PFSK-1 (cell line): ENCODE measurements around the gene MTA2.

Source experiments
- FOXP2 ChIP-seq: optimal IDR thresholded peaks from 2 replicates; pipeline ENCODE3; 2011; ENCODE audit warnings: borderline replicate concordance, control low read depth, inconsistent platforms; ENCODE audit not compliant: insufficient read depth; ENCODE audit errors: extremely low read length, extremely low read depth
- POLR2AphosphoS5 ChIP-seq: IDR thresholded peaks from 2 replicates; pipeline ENCODE4 v1.6.1; 2012; ENCODE audit warnings: low read depth, mild to moderate bottlenecking, control low read depth, low read length, moderate library complexity
- REST ChIP-seq, 2 experiments: IDR thresholded peaks; 2 replicates each; pipeline versions ENCODE4 v1.6.1 to v1.8.0; 2011 to 2012; ENCODE audit warnings: low read depth in 2 of 2, low read length in 2 of 2, control low read depth in 1 of 2, inconsistent platforms in 1 of 2, mild to moderate bottlenecking in 1 of 2, moderate library complexity in 1 of 2; ENCODE audit not compliant: insufficient read depth in 1 of 2
- SIN3A ChIP-seq: IDR thresholded peaks from 2 replicates; pipeline ENCODE4 v1.6.1; 2012; ENCODE audit warnings: mild to moderate bottlenecking, low read length, moderate library complexity, borderline replicate concordance; ENCODE audit not compliant: insufficient read depth
- TAF1 ChIP-seq: IDR thresholded peaks from 2 replicates; pipeline ENCODE4 v1.6.1; 2012; ENCODE audit warnings: low read length, control low read depth, borderline replicate concordance; ENCODE audit not compliant: insufficient read depth

MTA2 gene

GRCh38 chr11:62559204-62559603 is 42.5 kb downstream of the MTA2 start:
- no peak for TF ChIP-seq REST (IDR thresholded peaks at IDR 0.05; ENCODE audit: insufficient read depth in 1 of 2, low read depth in 2 of 2, low read length in 2 of 2)
- TF ChIP-seq POLR2AphosphoS5: 0 out of 2 replicates have a peak, but pooled peaks have one; percentile 46
- no peak for TF ChIP-seq TAF1
- no peak for TF ChIP-seq SIN3A
- TF ChIP-seq FOXP2: no peak

GRCh38 chr11:62558669-62559068 is 43.0 kb downstream of the MTA2 start:
- TF ChIP-seq FOXP2 (no peak), REST (IDR thresholded peaks at IDR 0.05; ENCODE audit: insufficient read depth in 1 of 2, low read depth in 2 of 2, low read length in 2 of 2) (no peak), POLR2AphosphoS5 (no peak), SIN3A (no peak)

- 0 out of 2 replicates have a peak, but pooled peaks have one; percentile 34 for TF ChIP-seq TAF1
- TF ChIP-seq POLR2AphosphoS5: no peak; the same call in 1 of the 2 replicates
Measured at GRCh38 chr11:62556875-62557631, 44.6 kb downstream of the MTA2 start.

- TF ChIP-seq TAF1 (0 out of 2 replicates have a peak, but pooled peaks have one; percentile 32), POLR2AphosphoS5 (peak; percentile 46; the same call in 1 of the 2 replicates), SIN3A (0 out of 2 replicates have a peak, but pooled peaks have one; percentile 18), REST (IDR thresholded peaks at IDR 0.05; ENCODE audit: insufficient read depth in 1 of 2, low read depth in 2 of 2, low read length in 2 of 2) (peak in 1 of 2 experiments; percentile 4; a peak in 1 of 4 replicates), FOXP2 (peak; percentile 87)
Measured at GRCh38 chr11:62556108-62556874, 45.4 kb downstream of the MTA2 start.

- TF ChIP-seq TAF1 (no peak), SIN3A (0 out of 2 replicates have a peak, but pooled peaks have one; percentile 33), POLR2AphosphoS5 (no peak), REST (IDR thresholded peaks at IDR 0.05; ENCODE audit: insufficient read depth in 1 of 2, low read depth in 2 of 2, low read length in 2 of 2) (no peak), FOXP2 (no peak)
Measured at GRCh38 chr11:62555464-62556107, 46.1 kb downstream of the MTA2 start.
